GM12878 (cell line): Measurements from ENCODE around the gene YWHAQ. TPM values are rescaled to one million over a fixed set of nuclear protein-coding genes. Genes with fewer than 3 reads are reported as not detected.

Experiments used
- ATAC-seq: fragments of 200-7000 bp; cut with Tn5 transposase; 3 replicates; pipeline ENCODE4 v1.9.1; 2020; ENCODE audit warnings: mild to moderate bottlenecking, moderate library complexity
- BruUV-seq: library from RNA; stranded (reverse); fragments of 400-500 nt; replicated peaks from 2 replicates; lab custom pipeline; 2021; lab: Mats Ljungman, UMichigan
- CTCF ChIA-PET: fragments of 300-600 bp; sonication (Branson Sonifier 250); formaldehyde crosslinking; extraction: SDS; loops from one replicate; lab custom pipeline; 2021; ENCODE audit warnings: inconsistent platforms; lab: Yijun Ruan, JAX
- POLR2A ChIA-PET: fragments of 350-600 bp; formaldehyde crosslinking; extraction: SDS; loops from one replicate; lab custom pipeline; 2021; ENCODE audit warnings: inconsistent platforms; lab: Charles Lee
- RAD21 ChIA-PET: fragments of 300-600 bp; sonication (Branson Sonifier 250); formaldehyde crosslinking; loops from one replicate; lab custom pipeline; 2023; ENCODE audit warnings: antibody characterized with exemption; ENCODE audit not compliant: unreplicated experiment; lab: Charles Lee
- SMC1A ChIA-PET: fragments of 300-600 bp; sonication (Branson Sonifier 250); formaldehyde crosslinking; loops from one replicate; lab custom pipeline; 2023; ENCODE audit not compliant: unreplicated experiment, uncharacterized antibody; lab: Charles Lee
- DNase-seq: peaks from one replicate; pipeline ENCODE4 v3.0.0-alpha.2; 2011; ENCODE audit warnings: low read depth, low spot score
- FAIRE-seq: peaks from 3 replicates; lab custom pipeline; 2011; peaks lifted over from hg19 to GRCh38; lab: Jason Lieb, UNC
- H2AFZ ChIP-seq: 2 replicates; pipeline ENCODE4 v1.6.0; 2011; ENCODE audit warnings: low read depth, low read length, control low read depth; ENCODE audit not compliant: control insufficient read depth
- H3K27ac ChIP-seq: 2 replicates; pipeline ENCODE4 v1.5.1; 2011; ENCODE audit warnings: control low read depth; ENCODE audit not compliant: control insufficient read depth, insufficient read depth
- H3K27me3 ChIP-seq, 2 experiments: replicated peaks in 1 of 2; 2 replicates each; pipeline versions ENCODE4 v1.6.0 to v1.6.1; 2011; ENCODE audit warnings: low read length in 1 of 2; ENCODE audit not compliant: control insufficient read depth in 2 of 2, insufficient read depth in 2 of 2
- H3K36me3 ChIP-seq, 2 experiments: 2 replicates each; pipeline ENCODE4 v1.5.1; 2011; ENCODE audit warnings: low read length in 1 of 2; ENCODE audit not compliant: control insufficient read depth in 2 of 2, insufficient read depth in 2 of 2
- H3K4me1 ChIP-seq: 2 replicates; pipeline ENCODE4 v1.6.1; 2011; ENCODE audit warnings: mild to moderate bottlenecking, low read length, moderate library complexity, mixed read lengths; ENCODE audit not compliant: control insufficient read depth, insufficient read depth
- H3K4me2 ChIP-seq: 2 replicates; pipeline ENCODE4 v1.6.0; 2011; ENCODE audit warnings: control low read depth; ENCODE audit not compliant: control insufficient read depth, insufficient read depth
- H3K4me3 ChIP-seq: fragments of 200-600 bp; sonication (generic); 2 replicates; pipeline ENCODE4 v1.5.1; 2016
- H3K79me2 ChIP-seq: 2 replicates; pipeline ENCODE4 v1.6.0; 2011; ENCODE audit warnings: low read length; ENCODE audit not compliant: control insufficient read depth, insufficient read depth
- H3K9ac ChIP-seq: 2 replicates; pipeline ENCODE4 v1.8.0; 2011; ENCODE audit warnings: low read length, control low read depth, mixed read lengths; ENCODE audit not compliant: control insufficient read depth, insufficient read depth
- H3K9me3 ChIP-seq: replicated peaks from 3 replicates; pipeline ENCODE4 v1.5.1; 2011; ENCODE audit warnings: mild to moderate bottlenecking, low read length; ENCODE audit not compliant: control insufficient read depth, insufficient read depth
- H4K20me1 ChIP-seq: 2 replicates; pipeline ENCODE4 v1.6.0; 2011; ENCODE audit not compliant: control insufficient read depth, insufficient read depth
- CHD4 ChIP-seq: fragments of 200-600 bp; sonication (generic); IDR thresholded peaks from 2 replicates; pipeline ENCODE4 v1.6.1; 2016; ENCODE audit warnings: mild to moderate bottlenecking
- CUX1 ChIP-seq: IDR thresholded peaks from 2 replicates; pipeline ENCODE4 v1.6.1; 2012; ENCODE audit warnings: improper control_type of control experiment, low read depth, low read length; ENCODE audit not compliant: insufficient replicate concordance
- EED ChIP-seq: sonication (generic); IDR thresholded peaks from 2 replicates; pipeline ENCODE4 v1.6.1; 2016; ENCODE audit warnings: antibody characterized with exemption, low read depth
- ETV6 ChIP-seq, 2 experiments: fragments of 450-650 bp in 1 of 2; IDR thresholded peaks in 1 of 2; conservative IDR thresholded peaks in 1 of 2; 2 replicates each; pipeline ENCODE4 v1.6.1; 2014; ENCODE audit warnings: antibody characterized with exemption in 1 of 2, borderline replicate concordance in 1 of 2, low read depth in 1 of 2, mild to moderate bottlenecking in 1 of 2, moderate library complexity in 1 of 2
- FOXM1 ChIP-seq: IDR thresholded peaks from 2 replicates; pipeline ENCODE4 v1.6.1; 2012; ENCODE audit warnings: low read depth, mild to moderate bottlenecking, inconsistent platforms, low read length, moderate library complexity
- JUNB ChIP-seq: IDR thresholded peaks from 2 replicates; pipeline ENCODE4 v1.6.1; 2016; ENCODE audit warnings: antibody characterized with exemption, mild to moderate bottlenecking
- MLLT1 ChIP-seq: fragments of 450-650 bp; IDR thresholded peaks from 2 replicates; pipeline ENCODE4 v1.6.1; 2016; ENCODE audit warnings: mild to moderate bottlenecking
- NR2F1 ChIP-seq: fragments of 450-650 bp; conservative IDR thresholded peaks from 2 replicates; pipeline ENCODE4 v1.6.1; 2017; ENCODE audit warnings: mild to moderate bottlenecking
- PAX5 ChIP-seq: IDR thresholded peaks from 2 replicates; pipeline ENCODE4 v1.6.1; 2011; ENCODE audit warnings: low read depth, low read length, borderline replicate concordance
- POU2F2 ChIP-seq: IDR thresholded peaks from 3 replicates; pipeline ENCODE4 v1.6.1; 2011; ENCODE audit warnings: low read depth, mild to moderate bottlenecking, low read length, borderline replicate concordance
- RUNX3 ChIP-seq: IDR thresholded peaks from 2 replicates; pipeline ENCODE4 v1.6.1; 2012; ENCODE audit warnings: low read length, inconsistent platforms
- STAT3 ChIP-seq: IDR thresholded peaks from 2 replicates; pipeline ENCODE4 v1.6.1; 2011; ENCODE audit warnings: low read depth, low read length, improper control_type of control experiment
- TCF7 ChIP-seq: IDR thresholded peaks from 2 replicates; pipeline ENCODE4 v1.6.1; 2014; ENCODE audit warnings: antibody characterized with exemption, borderline replicate concordance
- ZNF217 ChIP-seq: fragments of 450-650 bp; IDR thresholded peaks from 2 replicates; pipeline ENCODE4 v1.6.1; 2017; ENCODE audit warnings: antibody characterized with exemption, mild to moderate bottlenecking
- WGBS: methylation state at CpG from one replicate; pipeline ENCODE4 v1.1.6; 2016; ENCODE audit warnings: low lambda C conversion rate; ENCODE audit not compliant: insufficient replicate concordance, insufficient coverage; ENCODE audit errors: missing lambda C conversion rate; 5-methylcytosine and 5-hydroxymethylcytosine counted together
- in situ Hi-C: fragments of 300-500 bp; cut with MboI; formaldehyde crosslinking; loops from 9 replicates; pipeline ENCODE4 v1.14.3; 2018; ENCODE audit warnings: mixed read lengths
- intact Hi-C: fragments of 100-400 bp; cut with micrococcal nuclease; formaldehyde crosslinking; loops from one replicate; pipeline ENCODE4 v1.14.2; 2022; ENCODE audit not compliant: unreplicated experiment
- polyA plus RNA-seq, 11 experiments: library from polyadenylated mRNA; depleted of rRNA in 4 of 11; unstranded in 6 of 11; stranded (reverse) in 5 of 11; fragments of >200 nt; fragmentation: Nextera tagmentation in 4 of 11; fragmentation: Illumina TruSeq in 1 of 11; extraction: Ambion mirVana in 4 of 11; extraction: Trizol in 1 of 11; gene quantifications; 1 replicate in 1 of 11; 2 replicates in 10 of 11; pipeline versions ENCODE4 v1.2.1 to v1.2.3, GENCODE V29; 2011 to 2016; ENCODE audit warnings: inconsistent platforms in 2 of 11, missing spikeins in 2 of 11, low read depth in 1 of 11
- total RNA-seq, 4 experiments: library from RNA; depleted of rRNA in 3 of 4; stranded (reverse); fragments of >200 nt in 3 of 4; fragmentation: Illumina TruSeq in 1 of 4; extraction: Trizol in 1 of 4; gene quantifications; 2 replicates each; pipeline versions ENCODE4 v1.2.1 to v1.2.3, GENCODE V29; 2013 to 2021

The YWHAQ gene
- total and polyA plus RNA-seq, 10 of the 15 experiments (the other 5 are each of a cell fraction or from before 2014, with no cell fraction given): 63.0 to 515 (median 219) TPM

GRCh38 chr2:9641641-9642040 lies 10.8 kb upstream of the YWHAQ start:
- H3K27ac ChIP-seq: no peak overlapping the region
- POLR2A ChIA-PET: no interaction called here
- DNase-seq (no peak), FAIRE-seq (peak; percentile 57), ATAC-seq (peak; percentile 73)
- 14% methylated on average over 4 of the region's 4 CpGs for WGBS
- no peak overlapping the region for H2AFZ ChIP-seq
- no peak overlapping the region; the same call in 1 of the 2 replicates for H3K4me2 ChIP-seq
- H3K79me2 ChIP-seq: no peaks in the 10 kb centered on the region
- H3K27me3 ChIP-seq: peaks cover 3 to 4% of the 10 kb centered on the region in 2 experiments; a peak in 3 of 4 replicates
- CTCF ChIA-PET: no interaction called here
- RAD21 ChIA-PET: interaction anchor here (0.6 kb wide), 2 partner anchors 12 to 124 kb away, joined by 3 read pairs; no protein-coding TSS in a partner anchor
- in situ Hi-C loops (no loop called here), intact Hi-C loops (loop anchor here (2.0 kb wide), 1 partner anchor 15 kb away; no protein-coding TSS in a partner anchor)
- no peaks in the 10 kb centered on the region for H3K36me3 ChIP-seq
- H3K9me3 ChIP-seq: no peaks in the 10 kb centered on the region
- peak overlapping the region; percentile 28; the same call in 1 of the 2 replicates for H3K4me3 ChIP-seq
- BruUV-seq: no TSS peak
- SMC1A ChIA-PET: no interaction called here
- H4K20me1 ChIP-seq: no peaks in the 10 kb centered on the region
- no peak overlapping the region for H3K9ac ChIP-seq
- H3K4me1 ChIP-seq: peaks cover 17% of the 10 kb centered on the region
- peak; percentile 39; the same call in 1 of the 2 replicates for TF ChIP-seq FOXM1
- TF ChIP-seq PAX5: 0 out of 2 replicates have a peak, but pooled peaks have one; percentile 41
- TF ChIP-seq ZNF217: peak; percentile 76; the same call in 1 of the 2 replicates
- peak; percentile 80 for TF ChIP-seq TCF7
- no peak for TF ChIP-seq ETV6 (conservative IDR thresholded peaks at IDR 0.05 in 1 of 2, IDR thresholded peaks at IDR 0.05 in 1 of 2; ENCODE audit: borderline replicate concordance in 1 of 2, low read depth in 1 of 2)
- peak; percentile 53 for TF ChIP-seq EED
- TF ChIP-seq CUX1: no peak
- TF ChIP-seq POU2F2: 0 out of 3 replicates have a peak, but pooled peaks have one; percentile 15
- TF ChIP-seq RUNX3: 0 out of 2 replicates have a peak, but pooled peaks have one; percentile 29
- TF ChIP-seq NR2F1: peak; percentile 50; the same call in 1 of the 2 replicates
- peak; percentile 32; the same call in 1 of the 2 replicates for TF ChIP-seq MLLT1
- TF ChIP-seq CHD4: no peak
- no peak for TF ChIP-seq STAT3
- peak; percentile 66 for TF ChIP-seq JUNB
